HCT116 (cell line): ENCODE results near the gene CCDC148.

Source experiments
- ATF3 ChIP-seq: IDR thresholded peaks from 2 replicates; pipeline ENCODE4 v1.6.1; 2012
- CBX3 ChIP-seq: IDR thresholded peaks from 2 replicates; pipeline ENCODE4 v1.6.1; 2012; ENCODE audit warnings: low read depth
- CTCF ChIP-seq, 3 experiments: fragments of 200-600 bp in 1 of 3; sonication (generic) in 1 of 3; IDR thresholded peaks in 2 of 3; conservative IDR thresholded peaks in 1 of 3; 2 replicates each; pipeline ENCODE4 v1.5.1; 2012 to 2017; ENCODE audit warnings: low read depth in 2 of 3, low read length in 2 of 3, antibody characterized with exemption in 1 of 3, borderline replicate concordance in 1 of 3, control low read depth in 1 of 3, mild to moderate bottlenecking in 1 of 3, mixed read lengths in 1 of 3, mixed run types in 1 of 3, moderate library complexity in 1 of 3; ENCODE audit not compliant: insufficient read depth in 1 of 3
- EGR1 ChIP-seq: IDR thresholded peaks from 2 replicates; pipeline ENCODE4 v1.6.1; 2012; ENCODE audit warnings: low read depth
- ELF1 ChIP-seq: IDR thresholded peaks from 2 replicates; pipeline ENCODE4 v1.6.1; 2012; ENCODE audit warnings: low read depth, borderline replicate concordance
- EZH2 ChIP-seq: fragments of 200-600 bp; sonication (generic); IDR thresholded peaks from 2 replicates; pipeline ENCODE4 v1.6.1; 2017; ENCODE audit warnings: antibody characterized with exemption, mixed run types
- EZH2phosphoT487 ChIP-seq: fragments of 200-600 bp; IDR thresholded peaks from 2 replicates; pipeline ENCODE4 v1.6.1; 2018; ENCODE audit warnings: antibody characterized with exemption, borderline replicate concordance
- POLR2A ChIP-seq: IDR thresholded peaks from 2 replicates; pipeline ENCODE4 v1.7.0; 2011; ENCODE audit warnings: borderline replicate concordance; ENCODE audit not compliant: insufficient read depth, insufficient read length; ENCODE audit errors: extremely low read depth
- REST ChIP-seq: IDR thresholded peaks from 2 replicates; pipeline ENCODE4 v1.6.1; 2012; ENCODE audit warnings: low read depth

GRCh38 chr2:158172719-158173118 lies 283.8 kb downstream of the CCDC148 start:
- TF ChIP-seq REST (no peak), EZH2 (no peak), CTCF (IDR thresholded peaks at IDR 0.05 in 2 of 3, conservative IDR thresholded peaks at IDR 0.05 in 1 of 3; ENCODE audit: borderline replicate concordance in 1 of 3, insufficient read depth in 1 of 3, low read depth in 2 of 3, low read length in 2 of 3) (no peak), EGR1 (no peak), CBX3 (no peak), POLR2A (no peak), ATF3 (no peak), ELF1 (no peak), EZH2phosphoT487 (no peak)
